C1 segment of cervical spinal cord (tissue), 14 donors: Measurements from ENCODE around the gene ARRDC3.
"Not testable (repeated sequence)": the region's sequence is repeated elsewhere in the genome, so short reads cannot be mapped to it uniquely, and the experiment has no call there.

Experiments
- DNase-seq, 14 donors: peaks; one replicate each; lab custom pipeline; 2025; lab: John Stamatoyannopoulos, UW

ARRDC3 gene

GRCh38 chr5:91361055-91361701, 21.9 kb downstream of the ARRDC3 start:
- no peak for DNase-seq

- DNase-seq, result no peak
These were observed 23.0 kb downstream of the ARRDC3 start for GRCh38 chr5:91359962-91360609.

GRCh38 chr5:91357806-91358205, 25.3 kb downstream of the ARRDC3 start:
- no peak for DNase-seq

- DNase-seq, result peak in 2 of 14 donors; percentile 8 to 87
These were observed 26.0 kb downstream of the ARRDC3 start for GRCh38 chr5:91357012-91357634.

GRCh38 chr5:91354867-91355266, 28.2 kb downstream of the ARRDC3 start:
- not testable (repeated sequence) for DNase-seq

- DNase-seq, result no peak
These were observed 30.1 kb downstream of the ARRDC3 start for GRCh38 chr5:91352831-91353695.

- DNase-seq, result no peak
These were observed 37.7 kb downstream of the ARRDC3 start for GRCh38 chr5:91345461-91345860.

- DNase-seq, result not testable (repeated sequence)
These were observed 38.4 kb downstream of the ARRDC3 start for GRCh38 chr5:91344661-91345200.

- DNase-seq, result no peak
These were observed 39.2 kb downstream of the ARRDC3 start for GRCh38 chr5:91343916-91344315.

- not testable (repeated sequence) for DNase-seq
These were observed 40.2 kb downstream of the ARRDC3 start for GRCh38 chr5:91342931-91343330.

GRCh38 chr5:91341154-91341553, 42.0 kb downstream of the ARRDC3 start:
- no peak for DNase-seq

GRCh38 chr5:91340532-91340931, 42.6 kb downstream of the ARRDC3 start:
- DNase-seq, result no peak

GRCh38 chr5:91339063-91339705, 43.9 kb downstream of the ARRDC3 start:
- peak in 1 of 14 donors; percentile 6 for DNase-seq

- no peak for DNase-seq
These were observed 50.7 kb downstream of the ARRDC3 start for GRCh38 chr5:91332267-91333045.

GRCh38 chr5:91331705-91332104, 51.4 kb downstream of the ARRDC3 start:
- no peak for DNase-seq

- DNase-seq, result no peak
These were observed 53.8 kb downstream of the ARRDC3 start for GRCh38 chr5:91329283-91329682.

- no peak for DNase-seq
These were observed 54.4 kb downstream of the ARRDC3 start for GRCh38 chr5:91328743-91329142.

- not testable (repeated sequence) for DNase-seq
These were observed 60.1 kb downstream of the ARRDC3 start for GRCh38 chr5:91322981-91323380.

- no peak for DNase-seq
These were observed 63.5 kb downstream of the ARRDC3 start for GRCh38 chr5:91319667-91320066.

GRCh38 chr5:91318724-91319123, 64.4 kb downstream of the ARRDC3 start:
- no peak for DNase-seq
